Tibial artery (tissue), 4 donors: ENCODE data around the gene HNRNPDL.
"Not testable (repeated sequence)": the region's sequence is repeated elsewhere in the genome, so short reads cannot be mapped to it uniquely, and the experiment has no call there.

Experiments
- DNase-seq, 2 donors: peaks; one replicate each; pipeline ENCODE4 v3.0.0-alpha.2; 2019
- H3K27ac ChIP-seq, 2 donors: fragments of 200-600 bp; sonication (generic) in 1 of 2; 1 replicate in 1 of 2; 2 replicates in 1 of 2; pipeline ENCODE4 v1.5.1; 2018 to 2019; ENCODE audit warnings: mild to moderate bottlenecking in 1 of 2
- H3K27me3 ChIP-seq, 2 donors: fragments of 200-600 bp; sonication (generic) in 1 of 2; one replicate each; pipeline versions ENCODE4 v1.5.1 to v1.6.0; 2016 to 2019
- H3K36me3 ChIP-seq, 3 donors: fragments of 200-600 bp; sonication (generic) in 2 of 3; one replicate each; pipeline ENCODE4 v1.5.1; 2016 to 2019; ENCODE audit warnings: mild to moderate bottlenecking in 2 of 3
- H3K4me1 ChIP-seq, 4 donors: fragments of 200-600 bp; sonication (generic) in 2 of 4; 1 replicate in 3 of 4; 2 replicates in 1 of 4; pipeline ENCODE4 v1.5.1; 2016 to 2019
- H3K4me3 ChIP-seq, 2 donors: fragments of 200-600 bp; sonication (generic) in 1 of 2; 1 replicate in 1 of 2; 2 replicates in 1 of 2; pipeline ENCODE4 v1.5.1; 2018 to 2019; ENCODE audit warnings: mild to moderate bottlenecking in 2 of 2
- H3K9me3 ChIP-seq, 3 donors: fragments of 200-600 bp; sonication (generic) in 1 of 3; one replicate each; pipeline ENCODE4 v1.5.1; 2016 to 2019
- CTCF ChIP-seq, 2 experiments: fragments of 200-600 bp in 1 of 2; fragments of 450-650 bp in 1 of 2; IDR thresholded peaks; one replicate each; pipeline ENCODE4 v1.5.1; 2017 to 2019; ENCODE audit warnings: antibody characterized with exemption in 2 of 2, mild to moderate bottlenecking in 1 of 2, moderate library complexity in 1 of 2
- intact Hi-C: fragments of 100-400 bp; cut with DNase I; formaldehyde crosslinking; loops from one replicate; pipeline ENCODE4 v1.15.0; 2023; ENCODE audit warnings: low total_unique reads

Gene HNRNPDL

GRCh38 chr4:82419451-82419850 lies 10.8 kb downstream of the HNRNPDL start:
- Histone ChIP-seq H3K4me3 (no peak overlapping the region), H3K27ac (no peak overlapping the region), H3K36me3 (peaks cover 18 to 27% (median 25%) of the 10 kb centered on the region in 3 donors), H3K9me3 (no peaks in the 10 kb centered on the region), H3K4me1 (peaks cover 0 to 4% (median 0%) of the 10 kb centered on the region in 4 donors), H3K27me3 (no peaks in the 10 kb centered on the region)
- intact Hi-C loops: no loop called here
- DNase-seq: no peak
- no peak for TF ChIP-seq CTCF (IDR thresholded peaks at IDR 0.05)

GRCh38 chr4:82415922-82416365 lies 14.3 kb downstream of the HNRNPDL start:
- Histone ChIP-seq H3K36me3 (no peaks in the 10 kb centered on the region), H3K4me1 (peaks cover 0 to 4% (median 0%) of the 10 kb centered on the region in 4 donors), H3K9me3 (no peaks in the 10 kb centered on the region), H3K27me3 (no peaks in the 10 kb centered on the region), H3K4me3 (no peak overlapping the region), H3K27ac (no peak overlapping the region)
- intact Hi-C loops: no loop called here
- no peak for DNase-seq
- TF ChIP-seq CTCF (IDR thresholded peaks at IDR 0.05): no peak

GRCh38 chr4:82415061-82415460 lies 15.2 kb downstream of the HNRNPDL start:
- H3K4me3 ChIP-seq, intact Hi-C loops, H3K27ac ChIP-seq: not testable (repeated sequence)

GRCh38 chr4:82403725-82404124 lies 26.5 kb downstream of the HNRNPDL start:
- Histone ChIP-seq H3K27ac (no peak overlapping the region), H3K27me3 (no peaks in the 10 kb centered on the region), H3K4me3 (no peak overlapping the region), H3K36me3 (no peaks in the 10 kb centered on the region), H3K4me1 (no peaks in the 10 kb centered on the region), H3K9me3 (no peaks in the 10 kb centered on the region)
- intact Hi-C loops: no loop called here
- no peak for DNase-seq
- no peak for TF ChIP-seq CTCF (IDR thresholded peaks at IDR 0.05)

More at GRCh38 chr4:82415061-82415460, 15.2 kb downstream of the HNRNPDL start:
- not testable (repeated sequence) for H3K36me3 ChIP-seq, H3K9me3 ChIP-seq, DNase-seq, H3K27me3 ChIP-seq, H3K4me1 ChIP-seq

- Histone ChIP-seq H3K4me3 (no peak overlapping the region), H3K4me1 (no peaks in the 10 kb centered on the region), H3K27ac (no peak overlapping the region), H3K36me3 (no peaks in the 10 kb centered on the region), H3K27me3 (no peaks in the 10 kb centered on the region), H3K9me3 (no peaks in the 10 kb centered on the region)
- intact Hi-C loops: no loop called here
- TF ChIP-seq CTCF (IDR thresholded peaks at IDR 0.05): no peak
- no peak for DNase-seq
These were observed 28.0 kb downstream of the HNRNPDL start for GRCh38 chr4:82402196-82402775.

- Histone ChIP-seq H3K4me3 (no peak overlapping the region), H3K36me3 (no peaks in the 10 kb centered on the region), H3K27ac (no peak overlapping the region), H3K4me1 (no peaks in the 10 kb centered on the region), H3K27me3 (no peaks in the 10 kb centered on the region), H3K9me3 (no peaks in the 10 kb centered on the region)
- DNase-seq: no peak
- no peak for TF ChIP-seq CTCF (IDR thresholded peaks at IDR 0.05)
- intact Hi-C loops: no loop called here
These were observed 28.7 kb downstream of the HNRNPDL start for GRCh38 chr4:82401600-82401999.
